Measurements from ENCODE around the gene LTB4R.

The LTB4R gene

GRCh38 chr14:24310646-24311604, at the start of gene LTB4R:
TSS of gene LTB4R (plus strand) at chr14:24311502. CDS start at chr14:24315652, 4,150 bp downstream.
- DNase-seq = no peak

- DNase-seq = no peak
These were observed 49.4 kb upstream of the LTB4R start for GRCh38 chr14:24261969-24262327.

- DNase-seq = no peak
These were observed 48.2 kb upstream of the LTB4R start, which contains the start of gene TGM1 for GRCh38 chr14:24262821-24263733. TSS of gene TGM1 (minus strand) at chr14:24263177. CDS start at chr14:24262352, 825 bp downstream.

- DNase-seq = no peak
These were observed 47.5 kb upstream of the LTB4R start for GRCh38 chr14:24263848-24264247.

GRCh38 chr14:24264298-24264697, 47.0 kb upstream of the LTB4R start:
- no peak for DNase-seq

GRCh38 chr14:24266344-24267244, 44.7 kb upstream of the LTB4R start:
- DNase-seq = no peak

GRCh38 chr14:24267516-24267915, 43.8 kb upstream of the LTB4R start:
- no peak for DNase-seq

GRCh38 chr14:24268225-24268624, 43.1 kb upstream of the LTB4R start:
- no peak for DNase-seq

GRCh38 chr14:24269368-24269767, 41.9 kb upstream of the LTB4R start:
- no peak for DNase-seq

GRCh38 chr14:24269910-24270536, 41.3 kb upstream of the LTB4R start:
- DNase-seq = no peak

GRCh38 chr14:24270537-24271133, 40.7 kb upstream of the LTB4R start:
- DNase-seq = peak; percentile 57 to 63

- DNase-seq = peak; percentile 92 to 96
These were observed 40.0 kb upstream of the LTB4R start, which contains the start of gene RABGGTA for GRCh38 chr14:24271134-24271833. TSS of gene RABGGTA (minus strand) at chr14:24271597. CDS start at chr14:24271115, 482 bp downstream.

- no peak for DNase-seq
These were observed 39.5 kb upstream of the LTB4R start for GRCh38 chr14:24271834-24272263.

- no peak for DNase-seq
These were observed 38.8 kb upstream of the LTB4R start for GRCh38 chr14:24272467-24272866.

GRCh38 chr14:24273422-24273998, 37.8 kb upstream of the LTB4R start:
- DNase-seq = peak in 1 of 2 experiments; percentile 39

- no peak for DNase-seq
These were observed 37.2 kb upstream of the LTB4R start for GRCh38 chr14:24274101-24274543.

- no peak for DNase-seq
These were observed 34.2 kb upstream of the LTB4R start for GRCh38 chr14:24277071-24277470.

GRCh38 chr14:24277606-24278321, 33.5 kb upstream of the LTB4R start:
- DNase-seq = no peak

GRCh38 chr14:24278424-24278823, 32.9 kb upstream of the LTB4R start:
- no peak for DNase-seq
